IPS-11a (cell line): Measurements from ENCODE around the gene ZNF613.
A peak's percentile ranks its signal among the peaks of the same experiment; 100 is the strongest.
"Not testable (repeated sequence)": the region's sequence is repeated elsewhere in the genome, so short reads cannot be mapped to it uniquely, and the experiment has no call there.

Source experiments
- H3K4me3 ChIP-seq: one replicate; pipeline ENCODE4 v1.5.1; 2013; ENCODE audit warnings: low read depth, low read length, control low read depth

ZNF613 gene

GRCh38 chr19:51938936-51939335, 11.7 kb downstream of the ZNF613 start:
- no peak overlapping the region for H3K4me3 ChIP-seq

- H3K4me3 ChIP-seq, result no peak overlapping the region
Measured at GRCh38 chr19:51944798-51945552, 17.7 kb downstream of the ZNF613 start.

- H3K4me3 ChIP-seq, result no peak overlapping the region
Measured at GRCh38 chr19:51946602-51947001, 19.3 kb downstream of the ZNF613 start.

GRCh38 chr19:51948975-51949374, 21.7 kb downstream of the ZNF613 start:
- no peak overlapping the region for H3K4me3 ChIP-seq

GRCh38 chr19:51957846-51958245, 30.6 kb downstream of the ZNF613 start:
- not testable (repeated sequence) for H3K4me3 ChIP-seq

GRCh38 chr19:51959791-51960190, 32.5 kb downstream of the ZNF613 start:
- H3K4me3 ChIP-seq, result no peak overlapping the region

GRCh38 chr19:51960621-51961233, 33.5 kb downstream of the ZNF613 start:
- not testable (repeated sequence) for H3K4me3 ChIP-seq

- H3K4me3 ChIP-seq, result no peak overlapping the region
Measured at GRCh38 chr19:51965583-51965982, 38.3 kb downstream of the ZNF613 start.

GRCh38 chr19:51970718-51971117, 43.4 kb downstream of the ZNF613 start:
- H3K4me3 ChIP-seq, result no peak overlapping the region

- H3K4me3 ChIP-seq, result no peak overlapping the region
Measured at GRCh38 chr19:51971624-51972023, 44.4 kb downstream of the ZNF613 start.

- not testable (repeated sequence) for H3K4me3 ChIP-seq
Measured at GRCh38 chr19:51975787-51976186, 48.5 kb downstream of the ZNF613 start.

- no peak overlapping the region for H3K4me3 ChIP-seq
Measured at GRCh38 chr19:51976852-51977251, 49.6 kb downstream of the ZNF613 start.

- H3K4me3 ChIP-seq, result no peak overlapping the region
Measured at GRCh38 chr19:51977346-51977745, 50.1 kb downstream of the ZNF613 start.

GRCh38 chr19:51978882-51979281, 51.6 kb downstream of the ZNF613 start:
- H3K4me3 ChIP-seq, result no peak overlapping the region

GRCh38 chr19:51980116-51980736, 53.0 kb downstream of the ZNF613 start:
- no peak overlapping the region for H3K4me3 ChIP-seq

- H3K4me3 ChIP-seq, result not testable (repeated sequence)
Measured at GRCh38 chr19:51980926-51981325, 53.7 kb downstream of the ZNF613 start.

- H3K4me3 ChIP-seq, result no peak overlapping the region
Measured at GRCh38 chr19:51983361-51983760, 56.1 kb downstream of the ZNF613 start.

- peak within 1 kb of the TSS; percentile 97 for H3K4me3 ChIP-seq
Measured at GRCh38 chr19:51986309-51987291, 59.3 kb downstream of the ZNF613 start, which contains the start of gene ZNF350. TSS of gene ZNF350 (minus strand) at chr19:51986840. CDS start at chr19:51974360, 12,480 bp downstream.

- H3K4me3 ChIP-seq, result no peak overlapping the region
Measured at GRCh38 chr19:51993422-51993821, 66.2 kb downstream of the ZNF613 start.

- H3K4me3 ChIP-seq, result no peak overlapping the region
Measured at GRCh38 chr19:51994048-51994644, 66.9 kb downstream of the ZNF613 start.
